ENCODE measurements around the gene IMMP2L. TPM values are rescaled to one million over a fixed set of nuclear protein-coding genes. Genes with fewer than 3 reads are reported as not detected.

IMMP2L gene
- total RNA-seq, 2 donors from 2014 or later: 21.7 to 27.5 TPM

GRCh38 chr7:111089822-111090426 is 472.4 kb downstream of the IMMP2L start:
- no peaks in the 10 kb centered on the region for H3K27me3 Mint-ChIP-seq (ENCODE audit: low read depth)
- DNase-seq (no peak), ATAC-seq (replicated peaks in 1 of 2) (no peak)
- H3K4me3 Mint-ChIP-seq: peak overlapping the region; percentile 88 to 96
- peaks cover 78% of the 10 kb centered on the region for H3K4me1 Mint-ChIP-seq (ENCODE audit: low read depth)
- peak overlapping the region; percentile 28 for H3K27ac Mint-ChIP-seq
- peaks cover 0 to 18% of the 10 kb centered on the region in 2 donors for H3K36me3 Mint-ChIP-seq (ENCODE audit: insufficient read depth in 2 of 2)
- H3K9me3 Mint-ChIP-seq: peaks cover 2% of the 10 kb centered on the region in 2 donors

GRCh38 chr7:111088328-111088727 is 474.0 kb downstream of the IMMP2L start:
- Mint-ChIP-seq H3K4me3 (peak overlapping the region; percentile 61 to 71), H3K36me3 (ENCODE audit: insufficient read depth in 2 of 2) (peaks cover 0 to 13% of the 10 kb centered on the region in 2 donors), H3K27me3 (ENCODE audit: low read depth) (no peaks in the 10 kb centered on the region), H3K4me1 (ENCODE audit: low read depth) (peaks cover 83% of the 10 kb centered on the region), H3K27ac (peak overlapping the region; percentile 52), H3K9me3 (peaks cover 2% of the 10 kb centered on the region in 2 donors)
- no peak for DNase-seq
- no peak for ATAC-seq (replicated peaks in 1 of 2)

GRCh38 chr7:111086532-111086931 is 475.8 kb downstream of the IMMP2L start:
- H3K9me3 Mint-ChIP-seq: peaks cover 2% of the 10 kb centered on the region in 2 donors
- H3K4me1 Mint-ChIP-seq (ENCODE audit: low read depth): peaks cover 90% of the 10 kb centered on the region
- H3K27me3 Mint-ChIP-seq (ENCODE audit: low read depth): no peaks in the 10 kb centered on the region
- peak; percentile 43 to 52 for ATAC-seq (replicated peaks in 1 of 2)
- H3K4me3 Mint-ChIP-seq: peak overlapping the region; percentile 37 to 39
- peak overlapping the region; percentile 90 for H3K27ac Mint-ChIP-seq
- peak in 1 of 2 donors; percentile 46 for DNase-seq
- peaks cover 0 to 9% of the 10 kb centered on the region in 2 donors for H3K36me3 Mint-ChIP-seq (ENCODE audit: insufficient read depth in 2 of 2)

- H3K27me3 Mint-ChIP-seq (ENCODE audit: low read depth): no peaks in the 10 kb centered on the region
- ATAC-seq (replicated peaks in 1 of 2) (no peak), DNase-seq (no peak)
- peaks cover 2% of the 10 kb centered on the region in 2 donors for H3K9me3 Mint-ChIP-seq
- H3K27ac Mint-ChIP-seq: peak overlapping the region; percentile 72
- peaks cover 94% of the 10 kb centered on the region for H3K4me1 Mint-ChIP-seq (ENCODE audit: low read depth)
- H3K4me3 Mint-ChIP-seq: no peak overlapping the region
- H3K36me3 Mint-ChIP-seq (ENCODE audit: insufficient read depth in 2 of 2): peaks cover 0 to 2% of the 10 kb centered on the region in 2 donors
These were observed 476.9 kb downstream of the IMMP2L start for GRCh38 chr7:111085356-111085755.

GRCh38 chr7:111083413-111083812 is 478.9 kb downstream of the IMMP2L start:
- peaks cover 78% of the 10 kb centered on the region for H3K4me1 Mint-ChIP-seq (ENCODE audit: low read depth)
- peaks cover 2% of the 10 kb centered on the region in 2 donors for H3K9me3 Mint-ChIP-seq
- peak overlapping the region; percentile 72 for H3K27ac Mint-ChIP-seq
- H3K27me3 Mint-ChIP-seq (ENCODE audit: low read depth): no peaks in the 10 kb centered on the region
- peak overlapping the region; percentile 50 to 58 for H3K4me3 Mint-ChIP-seq
- DNase-seq (peak; percentile 64 to 71), ATAC-seq (replicated peaks in 1 of 2) (peak; percentile 86 to 89)
- peaks cover 0 to 2% of the 10 kb centered on the region in 2 donors for H3K36me3 Mint-ChIP-seq (ENCODE audit: insufficient read depth in 2 of 2)

GRCh38 chr7:111082351-111082750 is 479.9 kb downstream of the IMMP2L start:
- ATAC-seq (replicated peaks in 1 of 2) (no peak), DNase-seq (no peak)
- H3K27me3 Mint-ChIP-seq (ENCODE audit: low read depth): no peaks in the 10 kb centered on the region
- peaks cover 76% of the 10 kb centered on the region for H3K4me1 Mint-ChIP-seq (ENCODE audit: low read depth)
- H3K27ac Mint-ChIP-seq: peak overlapping the region; percentile 72
- peaks cover 0 to 2% of the 10 kb centered on the region in 2 donors for H3K36me3 Mint-ChIP-seq (ENCODE audit: insufficient read depth in 2 of 2)
- peaks cover 2% of the 10 kb centered on the region in 2 donors for H3K9me3 Mint-ChIP-seq
- peak overlapping the region; percentile 50 to 58 for H3K4me3 Mint-ChIP-seq

GRCh38 chr7:111081546-111082267 is 480.6 kb downstream of the IMMP2L start:
- H3K4me3 Mint-ChIP-seq: peak overlapping the region; percentile 50 to 58
- no peaks in the 10 kb centered on the region for H3K27me3 Mint-ChIP-seq (ENCODE audit: low read depth)
- ATAC-seq (replicated peaks in 1 of 2) (peak; percentile 45 to 55), DNase-seq (no peak)
- peaks cover 76% of the 10 kb centered on the region for H3K4me1 Mint-ChIP-seq (ENCODE audit: low read depth)
- H3K36me3 Mint-ChIP-seq (ENCODE audit: insufficient read depth in 2 of 2): peaks cover 0 to 2% of the 10 kb centered on the region in 2 donors
- peak overlapping the region; percentile 72 for H3K27ac Mint-ChIP-seq
- peaks cover 2% of the 10 kb centered on the region in 2 donors for H3K9me3 Mint-ChIP-seq

- peaks cover 76% of the 10 kb centered on the region for H3K4me1 Mint-ChIP-seq (ENCODE audit: low read depth)
- peak overlapping the region; percentile 72 for H3K27ac Mint-ChIP-seq
- peak overlapping the region; percentile 16 to 19 for H3K4me3 Mint-ChIP-seq
- no peaks in the 10 kb centered on the region for H3K27me3 Mint-ChIP-seq (ENCODE audit: low read depth)
- DNase-seq (no peak), ATAC-seq (replicated peaks in 1 of 2) (no peak)
- H3K9me3 Mint-ChIP-seq: peaks cover 2% of the 10 kb centered on the region in 2 donors
- H3K36me3 Mint-ChIP-seq (ENCODE audit: insufficient read depth in 2 of 2): peaks cover 0 to 2% of the 10 kb centered on the region in 2 donors
These were observed 481.7 kb downstream of the IMMP2L start for GRCh38 chr7:111080495-111081105.

GRCh38 chr7:111077001-111077400 is 485.3 kb downstream of the IMMP2L start:
- peak overlapping the region; percentile 92 for H3K27ac Mint-ChIP-seq
- peaks cover 0 to 1% of the 10 kb centered on the region in 2 donors for H3K9me3 Mint-ChIP-seq
- no peaks in the 10 kb centered on the region for H3K36me3 Mint-ChIP-seq (ENCODE audit: insufficient read depth in 2 of 2)
- peak overlapping the region; percentile 10 to 68 for H3K4me3 Mint-ChIP-seq
- no peaks in the 10 kb centered on the region for H3K27me3 Mint-ChIP-seq (ENCODE audit: low read depth)
- ATAC-seq (replicated peaks in 1 of 2) (no peak), DNase-seq (no peak)
- peaks cover 74% of the 10 kb centered on the region for H3K4me1 Mint-ChIP-seq (ENCODE audit: low read depth)

GRCh38 chr7:111076205-111076604 is 486.1 kb downstream of the IMMP2L start:
- Mint-ChIP-seq H3K4me3 (peak overlapping the region; percentile 48 to 68), H3K36me3 (ENCODE audit: insufficient read depth in 2 of 2) (no peaks in the 10 kb centered on the region), H3K27ac (peak overlapping the region; percentile 92), H3K4me1 (ENCODE audit: low read depth) (peaks cover 71% of the 10 kb centered on the region), H3K9me3 (peaks cover 0 to 1% of the 10 kb centered on the region in 2 donors), H3K27me3 (ENCODE audit: low read depth) (no peaks in the 10 kb centered on the region)
- ATAC-seq (replicated peaks in 1 of 2): peak; percentile 88 to 90
- DNase-seq: peak; percentile 55 to 63

GRCh38 chr7:111075498-111075897 is 486.8 kb downstream of the IMMP2L start:
- no peaks in the 10 kb centered on the region for H3K27me3 Mint-ChIP-seq (ENCODE audit: low read depth)
- H3K36me3 Mint-ChIP-seq (ENCODE audit: insufficient read depth in 2 of 2): no peaks in the 10 kb centered on the region
- no peak for DNase-seq
- peak overlapping the region; percentile 92 for H3K27ac Mint-ChIP-seq
- peak overlapping the region; percentile 48 to 68 for H3K4me3 Mint-ChIP-seq
- peaks cover 69% of the 10 kb centered on the region for H3K4me1 Mint-ChIP-seq (ENCODE audit: low read depth)
- peaks cover 0 to 1% of the 10 kb centered on the region in 2 donors for H3K9me3 Mint-ChIP-seq
- no peak for ATAC-seq (replicated peaks in 1 of 2)

GRCh38 chr7:111074748-111075146 is 487.5 kb downstream of the IMMP2L start:
- H3K4me3 Mint-ChIP-seq: peak overlapping the region; percentile 20 to 87
- no peaks in the 10 kb centered on the region for H3K36me3 Mint-ChIP-seq (ENCODE audit: insufficient read depth in 2 of 2)
- peaks cover 0 to 1% of the 10 kb centered on the region in 2 donors for H3K9me3 Mint-ChIP-seq

More at GRCh38 chr7:111074748-111075146, 487.5 kb downstream of the IMMP2L start:
- Mint-ChIP-seq H3K27ac (peak overlapping the region; percentile 60), H3K4me1 (ENCODE audit: low read depth) (peaks cover 75% of the 10 kb centered on the region), H3K27me3 (ENCODE audit: low read depth) (no peaks in the 10 kb centered on the region)
- DNase-seq: no peak
- ATAC-seq (replicated peaks in 1 of 2): no peak

All from activated T-cell treated with anti-CD3 and anti-CD28 coated beads, Interleukin-2, amount 50 U/mL, for 72 hours (primary cell).